ENCODE results near the gene SYNGR2.
"Not testable (repeated sequence)": the region's sequence is repeated elsewhere in the genome, so short reads cannot be mapped to it uniquely, and the experiment has no call there.

SYNGR2 gene

DNA sequence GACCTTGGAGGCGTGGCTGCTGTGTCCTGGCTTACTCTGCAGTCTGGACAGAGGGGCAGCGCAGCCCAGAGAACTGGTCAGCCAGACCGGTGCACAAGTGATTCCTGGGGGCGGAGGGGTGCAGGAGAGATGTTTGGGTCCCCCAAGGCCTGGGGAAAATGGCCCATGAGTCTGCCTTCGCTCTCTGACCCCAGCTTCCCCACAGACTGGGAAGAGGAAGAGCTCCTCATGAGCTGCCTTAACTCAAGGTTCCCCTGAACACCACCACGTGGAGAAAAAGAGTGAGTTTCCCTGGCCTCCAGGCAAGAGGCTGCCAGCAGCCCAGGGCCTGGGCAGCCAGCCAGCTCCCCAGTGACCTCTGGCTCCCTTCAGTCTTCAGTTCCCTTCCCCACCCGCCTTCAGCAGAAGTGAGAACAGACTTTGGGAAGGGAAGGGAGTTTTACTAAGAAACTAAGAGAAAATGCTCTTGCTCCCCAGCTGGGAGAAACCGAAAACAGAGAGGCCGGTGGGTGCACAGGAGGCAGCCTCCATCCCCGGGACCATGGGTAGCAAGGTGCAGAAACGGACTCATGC, 24.1 kb upstream of the SYNGR2 start:
- no peak for DNase-seq

DNA sequence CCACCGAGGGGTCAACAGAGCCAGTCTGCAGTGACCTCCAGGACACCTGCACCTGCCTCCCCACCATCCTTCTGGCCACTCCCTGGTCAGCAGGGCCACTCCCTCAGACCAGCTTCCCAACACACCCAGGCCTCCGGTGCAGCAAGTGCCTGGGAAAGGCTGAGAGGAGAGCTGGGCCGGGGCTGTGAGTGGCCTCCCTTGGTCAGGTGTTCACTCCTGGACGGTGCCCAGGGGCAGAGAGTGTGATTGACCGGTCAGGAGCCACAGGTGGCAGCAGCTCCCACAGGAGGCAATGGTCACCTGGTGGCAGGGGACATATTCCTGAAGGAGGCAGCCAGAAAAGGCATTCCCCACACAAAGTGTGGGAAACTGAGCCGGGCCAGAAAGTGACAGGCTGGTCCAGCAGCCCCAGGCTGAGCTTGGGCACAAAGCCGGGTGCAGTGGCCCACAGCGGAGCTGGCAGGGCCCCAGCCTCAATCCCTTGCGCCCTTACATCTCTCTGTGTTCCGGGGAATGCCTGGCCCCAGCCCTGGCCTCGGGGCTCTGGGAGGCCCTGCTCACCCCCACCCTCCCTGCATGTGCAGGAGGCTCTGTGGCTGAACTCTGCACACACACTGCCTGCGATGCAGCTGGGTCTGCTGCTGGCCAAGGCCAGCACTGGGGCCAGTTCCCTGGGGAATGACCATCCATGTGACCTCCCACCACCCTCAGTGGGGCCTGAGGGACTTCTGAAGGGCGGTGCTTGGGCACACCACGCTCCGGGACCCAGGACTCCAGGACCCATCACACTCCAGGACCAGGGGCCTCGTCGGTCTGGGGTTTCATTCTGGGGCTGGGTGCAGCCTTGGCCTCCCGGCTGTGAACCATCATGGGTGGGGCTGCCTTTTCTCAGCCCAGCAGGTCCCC, 23.4 kb upstream of the SYNGR2 start:
- DNase-seq, result no peak

DNA sequence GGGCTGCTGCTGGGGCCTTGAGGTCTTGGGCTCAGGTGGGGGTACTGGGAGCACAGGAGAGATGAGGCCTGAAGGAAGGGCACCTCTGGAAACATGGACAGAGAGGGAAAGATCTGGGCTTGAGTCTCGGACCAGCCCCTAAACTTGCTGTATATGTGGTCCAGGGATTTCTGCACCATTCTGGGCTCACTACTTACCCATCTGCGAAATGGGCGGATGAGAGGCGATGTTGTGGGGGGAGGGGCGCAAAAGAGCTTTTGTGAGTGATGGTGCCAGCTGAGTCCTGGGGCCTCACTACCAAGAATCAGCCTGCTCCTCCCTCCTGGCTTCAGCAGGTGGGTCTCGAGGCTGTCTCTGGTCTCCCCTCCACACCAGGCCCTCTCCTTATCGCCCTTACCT, 21.9 kb upstream of the SYNGR2 start:
- DNase-seq, result no peak

DNA sequence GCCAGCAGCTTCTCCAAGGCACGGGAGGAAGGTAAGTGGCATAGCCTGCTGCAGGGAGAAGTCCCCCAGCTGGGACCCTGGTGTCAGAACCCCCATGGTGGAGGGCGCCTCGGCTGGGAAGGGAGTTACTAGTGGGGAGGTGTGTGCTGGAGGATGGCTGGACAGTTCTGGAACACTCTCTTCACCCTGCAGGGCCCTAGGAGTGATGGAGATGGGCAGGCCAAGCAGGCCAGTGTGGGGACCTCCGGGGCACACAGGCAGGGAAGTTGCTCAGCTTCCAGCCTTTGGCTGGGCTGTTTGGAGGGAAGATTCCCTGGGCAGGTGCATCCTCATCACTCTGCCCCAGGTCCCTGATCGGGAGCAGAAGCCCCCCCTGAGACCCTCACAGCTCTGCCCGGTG, 21.5 kb upstream of the SYNGR2 start:
- DNase-seq, result no peak

DNA sequence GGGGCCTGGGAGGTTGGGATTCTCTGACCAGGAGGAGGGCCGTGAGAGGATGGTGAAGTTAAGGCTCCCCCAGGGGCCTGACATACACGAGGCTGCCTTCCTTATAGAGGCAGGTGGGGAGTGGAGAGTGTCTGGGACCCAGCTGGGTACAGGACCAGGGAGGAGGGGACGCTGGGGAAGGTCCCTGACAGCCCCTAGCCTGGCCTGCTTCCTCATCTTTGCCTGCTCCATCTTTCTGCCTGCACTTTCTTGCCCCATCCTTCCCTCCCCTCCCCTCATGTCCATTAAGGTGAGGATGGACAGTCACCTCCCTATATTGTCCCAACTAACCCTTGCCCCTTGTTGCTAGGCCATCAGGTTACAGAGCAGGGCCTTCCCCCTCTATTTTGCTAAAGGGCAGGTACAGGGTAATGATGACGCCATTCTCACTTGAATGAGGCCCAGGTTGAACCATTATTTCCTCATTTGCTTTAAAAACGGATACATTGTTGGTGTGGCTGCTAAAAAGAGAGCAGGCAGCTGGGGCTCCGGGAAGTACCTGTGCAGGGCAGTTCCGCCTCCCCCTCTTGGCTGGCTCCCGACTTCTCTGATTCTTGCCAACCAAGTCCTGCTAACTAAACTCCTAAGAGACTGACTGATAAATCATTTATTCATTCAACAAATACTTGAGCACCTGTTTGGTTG, 20.9 kb upstream of the SYNGR2 start:
- no peak for DNase-seq

DNA sequence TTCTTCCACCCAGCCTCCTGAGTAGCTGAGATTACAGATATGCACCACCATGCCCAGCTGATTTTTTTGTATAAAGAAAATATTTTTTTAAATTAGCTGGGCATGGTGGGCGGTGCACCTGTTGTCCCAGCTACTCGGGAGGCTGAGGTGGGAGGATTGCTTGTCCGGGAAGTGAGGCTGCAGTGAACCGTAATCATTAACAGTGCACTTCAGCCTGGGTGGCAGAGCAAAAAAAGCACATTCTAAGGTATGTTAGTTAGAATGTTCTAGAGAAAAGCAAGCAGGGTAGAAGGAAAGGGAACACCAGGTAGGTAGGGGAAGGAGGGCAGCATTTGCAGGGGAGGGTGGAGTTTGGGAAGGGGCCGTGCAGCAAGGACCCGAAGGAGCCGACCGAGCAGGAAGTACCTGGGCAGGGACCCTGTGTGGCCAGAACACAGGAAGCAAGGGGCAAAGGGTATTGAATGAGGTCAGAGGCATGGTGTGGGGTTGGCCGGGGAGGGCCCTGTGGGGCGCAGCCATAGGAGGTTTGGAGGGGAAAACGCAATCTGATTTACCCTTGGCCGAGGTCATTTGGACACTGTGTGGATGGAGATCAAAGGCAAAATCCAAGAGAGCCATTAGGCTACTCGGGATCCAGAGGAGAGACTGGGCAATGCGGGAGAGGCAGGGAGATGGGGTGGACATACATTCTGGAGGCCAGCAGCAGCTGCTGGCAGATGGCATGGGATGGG, 19.9 kb upstream of the SYNGR2 start:
- no peak for DNase-seq

DNA sequence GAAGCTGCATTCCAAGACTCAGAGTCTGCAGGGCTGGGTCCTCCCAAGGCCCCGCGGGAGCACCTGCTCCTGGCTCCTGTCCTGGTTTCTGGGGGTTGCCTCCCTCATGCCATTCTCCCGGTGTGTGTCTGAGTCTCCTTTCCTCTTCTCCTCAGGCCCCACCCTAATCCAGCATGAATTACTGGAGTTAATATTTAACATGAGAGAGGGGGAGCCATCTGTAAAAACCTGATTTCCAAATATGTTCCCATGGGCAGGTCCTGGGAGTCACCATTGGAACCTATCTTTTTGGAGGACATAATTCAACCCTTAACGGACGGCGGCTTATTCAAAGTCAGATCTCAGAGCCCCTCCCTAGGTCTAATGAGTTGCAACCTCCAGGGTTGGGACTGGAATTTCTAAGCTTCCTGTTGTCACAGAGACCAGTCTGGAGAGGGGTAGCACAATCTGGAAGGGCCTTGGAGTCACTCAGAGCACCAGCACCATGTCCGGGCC, 16.8 kb upstream of the SYNGR2 start:
- DNase-seq, result no peak

- no peak for DNase-seq
These were observed 13.2 kb upstream of the SYNGR2 start for GRCh38 chr17:78154903-78155811.

DNA sequence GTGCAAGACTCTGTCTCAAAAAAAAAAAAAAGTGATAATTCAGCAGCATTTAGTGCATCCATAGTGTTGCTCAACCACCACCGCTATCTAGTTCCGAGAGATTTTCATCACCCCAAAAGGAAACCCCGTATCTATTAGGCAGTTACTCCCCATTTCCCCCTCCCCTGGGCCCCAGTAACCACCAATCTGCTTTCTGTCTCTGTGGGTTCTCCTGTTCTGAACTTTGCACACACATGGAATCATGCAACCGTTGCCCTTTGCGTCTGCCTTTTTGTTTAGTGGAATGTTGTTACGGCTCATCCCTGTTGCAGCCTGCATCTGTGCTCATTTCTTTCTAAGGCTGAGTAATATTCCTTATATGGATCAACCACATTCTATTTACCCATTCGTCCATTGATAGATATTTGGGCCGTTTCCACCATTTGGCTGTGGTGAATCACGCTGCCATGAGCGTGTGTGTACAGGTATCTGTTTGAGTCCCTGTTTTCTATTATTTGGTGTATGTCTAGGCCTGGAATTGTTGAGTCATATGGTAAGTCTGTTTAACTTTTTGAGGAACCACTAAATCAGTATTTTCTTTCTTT, 8.7 kb upstream of the SYNGR2 start:
- DNase-seq, result no peak

DNA sequence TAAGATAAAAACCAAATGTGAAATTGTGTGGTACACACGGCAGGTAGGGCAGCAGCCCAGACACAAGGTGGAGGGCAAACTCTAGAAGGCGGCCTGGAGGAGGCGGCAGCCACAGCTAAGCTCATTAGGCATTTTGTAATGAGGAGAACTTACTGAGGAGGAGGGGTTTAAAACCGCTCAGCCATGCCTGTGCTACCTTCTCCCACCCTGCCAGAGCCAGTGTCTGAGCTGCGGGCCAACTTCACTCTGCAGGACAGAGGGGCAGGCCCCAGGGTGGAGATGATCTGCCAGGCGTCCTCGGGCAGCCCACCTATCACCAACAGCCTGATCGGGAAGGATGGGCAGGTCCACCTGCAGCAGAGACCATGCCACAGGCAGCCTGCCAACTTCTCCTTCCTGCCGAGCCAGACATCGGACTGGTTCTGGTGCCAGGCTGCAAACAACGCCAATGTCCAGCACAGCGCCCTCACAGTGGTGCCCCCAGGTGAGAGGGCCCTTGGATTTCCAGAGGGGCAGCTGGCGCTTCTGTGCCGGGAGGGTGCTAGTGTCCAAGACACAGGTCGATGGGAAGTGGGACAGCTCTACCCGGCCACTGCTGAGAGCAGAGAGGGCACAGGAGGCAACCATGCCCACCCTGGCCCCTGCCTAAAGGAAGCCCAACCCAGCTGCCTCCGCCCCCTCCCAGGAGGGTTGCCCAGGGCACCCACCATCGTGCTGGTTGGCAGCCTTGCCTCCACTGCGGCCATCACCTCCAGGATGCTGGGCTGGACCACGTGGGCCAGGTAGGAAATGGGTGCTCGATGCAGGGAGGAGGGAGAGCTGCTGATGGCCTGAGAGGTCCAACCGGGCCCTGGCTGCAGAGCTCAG, 4.3 kb upstream of the SYNGR2 start:
- DNase-seq, result no peak

- no peak for DNase-seq
These were observed 3.4 kb upstream of the SYNGR2 start for GRCh38 chr17:78164748-78165607.

- DNase-seq, result no peak
These were observed 2.0 kb upstream of the SYNGR2 start for GRCh38 chr17:78166416-78166815.

DNA sequence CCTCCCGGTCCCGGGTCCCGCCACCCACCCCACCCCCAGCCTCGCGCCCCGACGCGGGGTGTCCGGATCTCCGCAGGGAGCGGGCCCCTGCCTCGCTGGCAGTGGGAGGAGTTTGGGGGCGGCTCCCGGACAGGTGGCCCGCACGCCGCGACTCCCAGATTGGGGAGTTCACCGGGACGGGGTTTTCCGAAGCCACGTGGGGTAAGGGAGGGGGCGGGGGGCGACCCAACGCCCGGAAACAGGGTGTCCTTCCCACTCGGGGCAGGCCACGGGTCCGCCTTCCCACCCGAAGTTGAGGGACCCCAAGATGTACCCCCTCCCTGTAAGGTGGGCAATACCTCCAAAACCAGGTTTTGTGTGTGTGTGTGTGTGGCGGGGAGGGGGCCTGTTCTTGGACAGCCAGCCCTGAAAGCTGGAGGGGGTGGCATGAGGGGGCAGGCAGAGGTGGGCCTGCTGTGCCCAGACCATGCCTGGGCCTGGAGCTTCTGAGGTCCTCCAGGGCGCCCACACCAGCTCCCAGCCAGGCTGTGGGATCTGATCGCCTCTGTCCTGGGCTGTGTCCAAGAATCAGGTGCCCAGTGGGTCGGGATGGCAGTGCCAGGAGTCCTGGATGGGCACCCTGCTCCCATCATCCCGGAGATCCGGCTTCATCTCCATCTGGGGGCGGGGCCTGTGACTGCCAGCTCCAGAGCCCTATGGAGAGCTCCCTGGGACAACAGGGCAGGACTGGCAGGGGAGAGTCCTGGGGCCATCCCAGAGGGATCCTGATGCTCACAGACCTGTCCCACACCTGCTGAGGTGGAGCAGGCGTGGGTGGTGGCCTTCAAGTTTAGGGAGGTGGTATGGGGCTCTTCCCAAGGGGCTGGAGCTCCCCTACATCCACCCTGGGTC, 767 bp downstream of the SYNGR2 start:
- no peak for DNase-seq

- no peak for DNase-seq
These were observed 2.6 kb downstream of the SYNGR2 start for GRCh38 chr17:78170692-78171590.

DNA sequence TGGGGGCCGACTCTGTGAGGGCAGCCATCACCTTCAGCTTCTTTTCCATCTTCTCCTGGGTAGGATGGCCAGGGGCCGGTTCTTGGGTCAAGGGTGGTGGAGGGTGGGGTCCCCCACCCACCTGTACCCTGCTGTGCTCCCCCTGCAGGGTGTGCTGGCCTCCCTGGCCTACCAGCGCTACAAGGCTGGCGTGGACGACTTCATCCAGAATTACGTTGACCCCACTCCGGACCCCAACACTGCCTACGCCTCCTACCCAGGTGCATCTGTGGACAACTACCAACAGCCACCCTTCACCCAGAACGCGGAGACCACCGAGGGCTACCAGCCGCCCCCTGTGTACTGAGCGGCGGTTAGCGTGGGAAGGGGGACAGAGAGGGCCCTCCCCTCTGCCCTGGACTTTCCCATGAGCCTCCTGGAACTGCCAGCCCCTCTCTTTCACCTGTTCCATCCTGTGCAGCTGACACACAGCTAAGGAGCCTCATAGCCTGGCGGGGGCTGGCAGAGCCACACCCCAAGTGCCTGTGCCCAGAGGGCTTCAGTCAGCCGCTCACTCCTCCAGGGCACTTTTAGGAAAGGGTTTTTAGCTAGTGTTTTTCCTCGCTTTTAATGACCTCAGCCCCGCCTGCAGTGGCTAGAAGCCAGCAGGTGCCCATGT, 3.3 kb downstream of the SYNGR2 start:
- DNase-seq, result not testable (repeated sequence)

GRCh38 chr17:78172249-78173051, 4.1 kb downstream of the SYNGR2 start:
- DNase-seq, result peak; percentile 8

Measured in NCI-H2227 treated with DMSO at 0.1 percent for 48 hours (cell line).